Brain pericyte (primary cell): Measurements from ENCODE around the gene JAK2.
"Not testable (repeated sequence)": the region's sequence is repeated elsewhere in the genome, so short reads cannot be mapped to it uniquely, and the experiment has no call there.

Source experiments
- DNase-seq: peaks from one replicate; pipeline ENCODE4 v3.0.0-alpha.2; 2012; ENCODE audit warnings: low read depth, low spot score

Gene JAK2

DNA sequence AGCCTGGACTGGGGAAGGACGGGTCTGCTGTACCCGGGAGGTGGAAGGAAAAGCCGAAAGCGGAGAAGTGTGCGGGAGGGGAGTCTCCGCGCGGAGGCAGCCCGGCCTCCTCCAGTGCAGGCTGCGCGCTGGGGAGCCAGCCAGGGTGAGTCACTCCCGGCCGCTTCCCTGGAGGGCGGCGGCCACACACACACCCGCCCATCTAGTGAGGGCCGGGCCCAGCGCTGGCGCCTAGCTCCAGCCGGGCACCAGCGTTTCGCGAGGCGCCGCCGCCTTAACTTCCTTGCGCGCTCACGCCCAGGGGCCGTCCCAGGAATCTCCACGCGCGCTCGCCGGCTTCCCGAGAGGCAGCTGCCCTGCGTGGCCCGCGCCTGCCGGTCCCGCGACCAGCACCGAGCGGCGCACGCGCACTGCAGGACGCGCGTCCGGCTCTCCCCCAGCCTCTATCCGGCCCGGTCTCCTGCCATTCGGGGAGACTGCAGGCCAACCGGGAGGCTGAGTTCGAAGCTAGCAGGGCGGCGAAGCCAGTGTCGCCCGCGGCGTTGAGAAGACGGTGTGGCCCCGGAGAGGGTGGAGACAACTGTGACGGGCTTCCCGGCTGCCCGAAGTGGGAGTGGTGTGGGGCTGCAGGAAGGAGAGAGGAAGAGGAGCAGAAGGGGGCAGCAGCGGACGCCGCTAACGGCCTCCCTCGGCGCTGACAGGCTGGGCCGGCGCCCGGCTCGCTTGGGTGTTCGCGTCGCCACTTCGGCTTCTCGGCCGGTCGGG, at the start of gene JAK2:
JAK2 (plus strand) TSS at position 652 of the 765 bp plus-strand sequence. CDS start 36,716 bp downstream, outside the sequence.
- peak; percentile 89 for DNase-seq

GRCh38 chr9:4936277-4936676, 48.8 kb upstream of the JAK2 start:
- DNase-seq: no peak

DNA sequence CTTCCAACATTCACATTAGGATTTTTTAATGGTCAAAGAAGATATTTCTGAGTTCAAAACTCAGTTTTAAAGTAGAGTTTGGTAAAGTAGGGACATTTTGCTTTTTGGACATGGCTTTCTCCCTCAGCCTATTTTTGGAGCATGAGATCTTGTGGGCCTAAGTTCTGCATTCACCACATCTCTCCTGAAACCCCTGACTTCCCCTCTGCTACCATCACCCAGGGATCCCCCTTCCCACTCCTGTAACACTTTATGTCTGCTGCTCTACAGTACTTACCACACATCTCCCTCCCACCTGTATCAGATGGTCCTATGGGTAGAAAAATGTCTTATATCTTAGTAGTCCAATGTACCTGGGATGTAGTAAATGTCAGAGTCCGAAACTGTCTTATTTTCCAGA, 48.2 kb upstream of the JAK2 start:
- DNase-seq: no peak

- DNase-seq: no peak
These were observed 47.6 kb upstream of the JAK2 start for GRCh38 chr9:4937446-4937845.

- no peak for DNase-seq
These were observed 46.6 kb upstream of the JAK2 start for GRCh38 chr9:4938496-4938895.

- DNase-seq: no peak
These were observed 45.9 kb upstream of the JAK2 start for GRCh38 chr9:4939118-4939561.

- DNase-seq: not testable (repeated sequence)
These were observed 42.9 kb upstream of the JAK2 start for GRCh38 chr9:4942042-4942691.

GRCh38 chr9:4943346-4943745, 41.7 kb upstream of the JAK2 start:
- no peak for DNase-seq

GRCh38 chr9:4944431-4945211, 40.5 kb upstream of the JAK2 start:
- not testable (repeated sequence) for DNase-seq

- DNase-seq: no peak
These were observed 38.1 kb upstream of the JAK2 start for GRCh38 chr9:4946937-4947336.

- peak; percentile 61 for DNase-seq
These were observed 29.2 kb upstream of the JAK2 start for GRCh38 chr9:4955836-4956235.

GRCh38 chr9:4959031-4959430, 26.0 kb upstream of the JAK2 start:
- DNase-seq: no peak

GRCh38 chr9:4962085-4962484, 23.0 kb upstream of the JAK2 start:
- DNase-seq: no peak

- DNase-seq: no peak
These were observed 20.5 kb upstream of the JAK2 start for GRCh38 chr9:4964540-4964939.

DNA sequence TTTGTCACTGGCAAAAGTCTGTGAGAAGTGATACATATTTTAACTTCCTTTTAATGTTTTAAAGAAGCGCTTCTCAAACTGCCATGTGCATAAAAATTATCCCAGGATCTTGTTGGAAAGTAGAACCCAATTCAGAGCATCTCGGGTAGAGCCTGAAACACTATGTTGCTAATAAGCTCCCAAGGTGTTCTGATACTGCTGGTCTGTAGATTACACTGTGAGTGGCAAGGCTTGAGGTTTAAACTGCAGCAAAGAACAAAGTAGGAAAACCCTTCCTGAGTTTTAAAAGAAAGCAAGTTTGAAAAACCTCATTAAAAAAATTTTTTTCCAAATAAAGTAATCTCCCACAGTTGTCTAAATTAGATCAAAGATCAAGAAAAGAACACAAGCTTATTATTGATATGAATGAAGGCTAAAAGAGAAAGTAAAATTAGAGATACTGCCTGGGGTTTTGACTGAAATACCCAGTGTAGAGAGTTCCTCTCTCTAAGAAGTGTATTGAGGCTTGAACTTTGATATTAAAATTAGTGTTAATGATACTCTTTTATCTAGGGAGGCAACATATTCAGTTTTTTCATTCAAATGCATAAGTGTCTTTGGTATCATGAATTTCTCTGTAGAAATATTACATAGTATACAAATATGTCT, 19.8 kb upstream of the JAK2 start:
- DNase-seq: no peak

- DNase-seq: no peak
These were observed 17.5 kb upstream of the JAK2 start for GRCh38 chr9:4967523-4967922.

GRCh38 chr9:4969130-4969529, 15.9 kb upstream of the JAK2 start:
- no peak for DNase-seq

- DNase-seq: no peak
These were observed 14.0 kb upstream of the JAK2 start for GRCh38 chr9:4970970-4971641.

- no peak for DNase-seq
These were observed 11.8 kb upstream of the JAK2 start for GRCh38 chr9:4973246-4973645.

DNA sequence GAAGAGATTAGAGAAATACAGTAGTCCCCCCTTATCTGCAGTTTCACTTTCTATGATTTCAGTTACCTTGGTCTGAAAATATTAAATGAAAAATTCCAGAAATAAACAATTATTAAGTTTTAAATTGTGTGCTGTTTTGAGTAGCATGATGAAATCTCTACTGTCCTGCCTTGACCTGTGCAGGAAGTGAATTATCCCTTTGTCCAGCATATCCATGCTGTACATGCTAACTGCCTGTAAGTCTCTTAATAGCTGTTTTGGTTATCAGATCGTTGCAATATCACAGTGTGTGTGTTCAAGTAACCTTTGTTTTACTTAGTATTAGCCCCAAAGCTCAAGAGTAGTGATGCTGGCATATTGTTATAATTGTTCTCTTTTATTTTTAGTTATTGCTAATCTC, 11.2 kb upstream of the JAK2 start:
- DNase-seq: no peak

GRCh38 chr9:4979239-4979638, 5.8 kb upstream of the JAK2 start:
- DNase-seq: no peak
